ENCODE measurements around the gene ACSM2B.

- no peak for TF ChIP-seq GABPA (IDR thresholded peaks at IDR 0.05; ENCODE audit: low read depth)
- no peak for TF ChIP-seq CTCF (IDR thresholded peaks at IDR 0.05; ENCODE audit: insufficient read depth, low read length)
- TF ChIP-seq SPI1 (IDR thresholded peaks at IDR 0.05; ENCODE audit: borderline replicate concordance, low read depth), result no peak
- no peak for TF ChIP-seq POLR2AphosphoS5 (IDR thresholded peaks at IDR 0.05; ENCODE audit: low read depth)
These were observed 34.8 kb upstream of the ACSM2B start for GRCh38 chr16:20610892-20611349.

Measured in HL-60 (cell line).